HEK293T (cell line): ENCODE results near the gene NDUFAF3.

Experiments used
- CTCF ChIA-PET: fragments of 350-600 bp; formaldehyde crosslinking; extraction: SDS; loops from one replicate; lab custom pipeline; 2021; ENCODE audit warnings: antibody characterized with exemption, inconsistent platforms; lab: Yijun Ruan, JAX
- POLR2A ChIA-PET: fragments of 350-600 bp; formaldehyde crosslinking; extraction: SDS; loops from one replicate; lab custom pipeline; 2020; ENCODE audit warnings: antibody characterized with exemption, inconsistent platforms; lab: Yijun Ruan, JAX
- DNase-seq: peaks from one replicate; pipeline ENCODE4 v3.0.0; 2012; ENCODE audit warnings: mixed read lengths; ENCODE audit errors: extremely low spot score
- ARNT ChIP-seq: fragments of 450-650 bp; IDR thresholded peaks from 2 replicates; pipeline ENCODE4 v1.6.1; 2017; ENCODE audit warnings: mild to moderate bottlenecking
- BHLHE40 ChIP-seq: fragments of 450-650 bp; IDR thresholded peaks from 2 replicates; pipeline ENCODE4 v1.6.1; 2016; ENCODE audit warnings: mild to moderate bottlenecking, moderate library complexity, borderline replicate concordance
- CTBP1 ChIP-seq: fragments of 450-650 bp; IDR thresholded peaks from 2 replicates; pipeline ENCODE4 v1.6.1; 2016; ENCODE audit warnings: borderline replicate concordance
- ELF4 ChIP-seq: fragments of 450-650 bp; IDR thresholded peaks from 2 replicates; pipeline ENCODE4 v1.6.1; 2017; ENCODE audit warnings: antibody characterized with exemption
- FOXA1 ChIP-seq: fragments of 450-650 bp; IDR thresholded peaks from 2 replicates; pipeline ENCODE4 v1.6.1; 2016; ENCODE audit warnings: mild to moderate bottlenecking
- FOXK2 ChIP-seq: fragments of 450-650 bp; IDR thresholded peaks from 2 replicates; pipeline ENCODE4 v1.6.1; 2016; ENCODE audit warnings: mild to moderate bottlenecking
- FOXM1 ChIP-seq: fragments of 450-650 bp; IDR thresholded peaks from 2 replicates; pipeline ENCODE4 v1.6.1; 2017; ENCODE audit warnings: mild to moderate bottlenecking, borderline replicate concordance
- HDGF ChIP-seq: fragments of 450-650 bp; IDR thresholded peaks from 2 replicates; pipeline ENCODE4 v1.6.1; 2017; ENCODE audit warnings: antibody characterized with exemption, borderline replicate concordance
- L3MBTL2 ChIP-seq: fragments of 450-650 bp; conservative IDR thresholded peaks from 2 replicates; pipeline ENCODE4 v1.6.1; 2016; ENCODE audit warnings: mild to moderate bottlenecking
- LEF1 ChIP-seq: fragments of 450-650 bp; IDR thresholded peaks from 2 replicates; pipeline ENCODE4 v1.6.1; 2017; ENCODE audit warnings: mild to moderate bottlenecking, borderline replicate concordance
- NFRKB ChIP-seq: fragments of 450-650 bp; IDR thresholded peaks from 2 replicates; pipeline ENCODE4 v1.6.1; 2016; ENCODE audit warnings: mild to moderate bottlenecking, moderate library complexity
- SP1 ChIP-seq: fragments of 450-650 bp; IDR thresholded peaks from 2 replicates; pipeline ENCODE4 v1.6.1; 2017
- SUZ12 ChIP-seq: fragments of 450-650 bp; IDR thresholded peaks from 2 replicates; pipeline ENCODE4 v1.6.1; 2016; ENCODE audit warnings: mild to moderate bottlenecking
- TARDBP ChIP-seq: fragments of 450-650 bp; IDR thresholded peaks from 2 replicates; pipeline ENCODE4 v1.6.1; 2016
- ZNF384 ChIP-seq: fragments of 450-650 bp; IDR thresholded peaks from 2 replicates; pipeline ENCODE4 v1.6.1; 2016
- TF ChIP-seq, protein P1 (sequence below): fragments of 450-650 bp; IDR thresholded peaks from 2 replicates; pipeline ENCODE4 v1.6.1; 2016

NDUFAF3 gene

DNA sequence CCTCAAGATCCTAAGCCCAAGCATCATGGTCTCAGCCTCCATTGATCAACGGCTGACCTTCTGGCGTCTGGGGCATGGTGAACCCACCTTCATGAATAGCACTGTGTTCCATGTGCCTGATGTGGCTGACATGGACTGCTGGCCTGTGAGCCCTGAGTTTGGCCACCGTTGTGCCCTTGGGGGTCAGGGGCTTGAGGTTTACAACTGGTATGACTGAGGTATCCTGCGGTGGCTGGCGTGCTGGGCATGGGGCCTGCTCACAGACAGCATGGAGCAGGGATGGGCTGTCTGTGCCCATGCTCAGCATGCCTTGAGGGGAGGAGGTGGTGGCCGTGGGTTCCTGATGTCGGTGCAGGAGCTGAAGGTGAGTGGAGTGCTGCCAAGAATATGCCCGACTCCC, 6.8 kb upstream of the NDUFAF3 start:
- ChIA-PET CTCF (interaction anchor here (2.5 kb wide), 1 partner anchor 27 kb away, joined by 18 read pairs; no protein-coding TSS in a partner anchor), POLR2A (interaction anchor here (1.3 to 9.9 kb wide), 3 partner anchors 8 to 29 kb away, joined by 3 to 204 read pairs (median 21); partner anchors contain the start of gene WDR6)
- TF ChIP-seq LEF1: no peak
- no peak for TF ChIP-seq SP1
- no peak for TF ChIP-seq BHLHE40
- TF ChIP-seq CTBP1: no peak
- TF ChIP-seq FOXM1: no peak
- TF ChIP-seq ARNT: no peak
- TF ChIP-seq L3MBTL2: no peak
- no peak for TF ChIP-seq TARDBP
- TF ChIP-seq FOXA1: no peak
- no peak for DNase-seq

- no peak for DNase-seq
- ChIA-PET POLR2A (interaction anchor here (1.2 to 9.9 kb wide), 3 partner anchors 9 to 14 kb away, joined by 4 to 204 read pairs (median 21); partner anchors contain the start of genes IMPDH2 and WDR6), CTCF (no interaction called here)
- TF ChIP-seq ELF4: no peak
- no peak for TF ChIP-seq HDGF
- no peak for TF ChIP-seq ARNT
- no peak for TF ChIP-seq FOXM1
- TF ChIP-seq FOXA1: no peak
- no peak for TF ChIP-seq ZNF384
- TF ChIP-seq BHLHE40: no peak
- TF ChIP-seq TARDBP: no peak
Observed at GRCh38 chr3:49015765-49016164, 6.2 kb upstream of the NDUFAF3 start.

GRCh38 chr3:49016414-49017228, 5.3 kb upstream of the NDUFAF3 start:
- ChIA-PET POLR2A (interaction anchor here (0.6 to 9.9 kb wide), 6 partner anchors 10 to 76 kb away, joined by 3 to 204 read pairs (median 22); partner anchors contain the start of genes IMPDH2, P4HTM and WDR6), CTCF (interaction anchor here (1.0 kb wide), 1 partner anchor 27 kb away, joined by 3 read pairs; no protein-coding TSS in a partner anchor)
- TF ChIP-seq HDGF (no peak), CTBP1 (no peak), TARDBP (no peak), L3MBTL2 (no peak), ELF4 (no peak), LEF1 (no peak), ZNF384 (no peak), FOXM1 (no peak), SUZ12 (no peak), ARNT (no peak), BHLHE40 (no peak), SP1 (no peak)
- TF ChIP-seq, protein P1, sequence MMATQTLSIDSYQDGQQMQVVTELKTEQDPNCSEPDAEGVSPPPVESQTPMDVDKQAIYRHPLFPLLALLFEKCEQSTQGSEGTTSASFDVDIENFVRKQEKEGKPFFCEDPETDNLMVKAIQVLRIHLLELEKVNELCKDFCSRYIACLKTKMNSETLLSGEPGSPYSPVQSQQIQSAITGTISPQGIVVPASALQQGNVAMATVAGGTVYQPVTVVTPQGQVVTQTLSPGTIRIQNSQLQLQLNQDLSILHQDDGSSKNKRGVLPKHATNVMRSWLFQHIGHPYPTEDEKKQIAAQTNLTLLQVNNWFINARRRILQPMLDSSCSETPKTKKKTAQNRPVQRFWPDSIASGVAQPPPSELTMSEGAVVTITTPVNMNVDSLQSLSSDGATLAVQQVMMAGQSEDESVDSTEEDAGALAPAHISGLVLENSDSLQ: no peak
- no peak for DNase-seq

- POLR2A ChIA-PET: interaction anchor here (0.6 to 9.9 kb wide), 6 partner anchors 11 to 77 kb away, joined by 3 to 204 read pairs (median 22); partner anchors contain the start of genes IMPDH2, P4HTM, QRICH1 and WDR6
- TF ChIP-seq FOXM1 (no peak), NFRKB (no peak)
- CTCF ChIA-PET: interaction anchor here (0.5 to 1.0 kb wide), 3 partner anchors 28 to 562 kb away, joined by 3 to 4 read pairs (median 3); no protein-coding TSS in a partner anchor
- DNase-seq: no peak
Observed at GRCh38 chr3:49017229-49017970, 4.5 kb upstream of the NDUFAF3 start.

- POLR2A ChIA-PET: interaction anchor here (0.6 to 9.9 kb wide), 6 partner anchors 11 to 76 kb away, joined by 3 to 204 read pairs (median 22); partner anchors contain the start of genes IMPDH2, P4HTM, QRICH1 and WDR6
- DNase-seq: peak; percentile 52
- CTCF ChIA-PET: interaction anchor here (0.6 to 1.0 kb wide), 2 partner anchors 76 to 458 kb away, joined by 3 read pairs; no protein-coding TSS in a partner anchor
- no peak for TF ChIP-seq ZNF384
- TF ChIP-seq LEF1: no peak
- peak; percentile 63; the same call in 1 of the 2 replicates for TF ChIP-seq CTBP1
- peak; percentile 41 for TF ChIP-seq L3MBTL2
Observed at GRCh38 chr3:49017971-49018706, 3.8 kb upstream of the NDUFAF3 start, which contains the start of gene DALRD3. TSS of gene DALRD3 (minus strand) at chr3:49018580. CDS start at chr3:49018564, 16 bp downstream.

GRCh38 chr3:49018707-49019006, 3.3 kb upstream of the NDUFAF3 start:
- ChIA-PET CTCF (interaction anchor here (1.0 kb wide), 1 partner anchor 76 kb away, joined by 3 read pairs; no protein-coding TSS in a partner anchor), POLR2A (interaction anchor here (1.7 to 9.9 kb wide), 5 partner anchors 10 to 75 kb away, joined by 6 to 204 read pairs (median 36); partner anchors contain the start of genes IMPDH2, P4HTM, QRICH1 and WDR6)
- no peak for DNase-seq
- no peak for TF ChIP-seq ARNT
- no peak for TF ChIP-seq L3MBTL2
- TF ChIP-seq FOXK2: no peak
- TF ChIP-seq HDGF: no peak
- TF ChIP-seq FOXM1: no peak
- TF ChIP-seq LEF1: no peak
- no peak for TF ChIP-seq BHLHE40
- TF ChIP-seq, protein P1: no peak
- no peak for TF ChIP-seq ZNF384
- TF ChIP-seq NFRKB: no peak
- TF ChIP-seq FOXA1: no peak
- no peak for TF ChIP-seq ELF4
- no peak for TF ChIP-seq TARDBP
- no peak for TF ChIP-seq SUZ12
- no peak for TF ChIP-seq SP1
- no peak for TF ChIP-seq CTBP1
